Measurements from ENCODE around the gene PCDHGA1. TPM values are rescaled to one million over a fixed set of nuclear protein-coding genes. Genes with fewer than 3 reads are reported as not detected.

PCDHGA1 gene
- total and polyA plus RNA-seq, 2 of the 4 experiments (the other 2 are of a cell fraction): 0.90 to 0.92 TPM

DNA sequence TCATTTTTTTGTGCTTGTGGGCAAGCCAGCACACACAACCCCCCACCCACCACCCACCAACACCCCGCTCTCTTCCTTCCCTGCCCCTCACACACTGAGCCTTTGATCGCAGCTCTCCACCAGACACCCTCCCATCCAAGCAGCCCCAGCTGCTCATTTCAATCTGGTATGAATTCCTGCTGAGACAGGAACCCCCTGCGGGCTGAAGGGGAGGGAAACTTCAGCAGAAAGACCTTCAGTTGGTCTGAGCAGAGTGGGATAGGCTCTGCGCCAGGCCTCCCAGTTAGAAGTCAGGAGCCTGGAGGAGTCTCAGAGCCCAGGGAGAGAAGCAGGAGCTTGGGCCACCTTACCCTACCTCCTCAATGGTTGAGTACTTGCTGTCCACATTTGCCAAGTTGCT is 165.7 kb downstream of the PCDHGA1 start:
- no peak overlapping the region for H3K14ac ChIP-seq (replicated peaks; ENCODE audit: low read depth, low read length)
- no peak overlapping the region for H3K18ac ChIP-seq (ENCODE audit: low read depth, low read length)
- dilution Hi-C loops (cut with HindIII; ENCODE audit: low sequenced_read_pairs, unreplicated experiment): no loop called here
- no peak overlapping the region for H4K5ac ChIP-seq (ENCODE audit: low read depth, low read length)
- H3K27me3 ChIP-seq (ENCODE audit: control insufficient read depth, insufficient read depth, low read length): no peaks in the 10 kb centered on the region
- 80% methylated on average over 1 of the region's 4 CpGs; no CpG with 5 or more reads in 1 of the 2 experiments for WGBS, 2 experiments (ENCODE audit: extremely low coverage in 2 of 2, insufficient read length in 1 of 2)
- in situ Hi-C loops (cut with MboI; ENCODE audit: low sequenced_read_pairs): no loop called here
- peaks cover 10 to 29% of the 10 kb centered on the region in 2 experiments for H3K79me1 ChIP-seq (ENCODE audit: low read depth in 1 of 2, low read length in 2 of 2)
- H3K9me3 ChIP-seq (ENCODE audit: control insufficient read depth, insufficient read depth, low read length): no peaks in the 10 kb centered on the region
- H3K4me2 ChIP-seq (ENCODE audit: low read depth, low read length): no peak overlapping the region
- H3K27ac ChIP-seq (ENCODE audit: insufficient read depth, low read length): no peak overlapping the region
- no peak overlapping the region for H4K91ac ChIP-seq (ENCODE audit: insufficient read depth, low read depth, low read length)
- TF ChIP-seq FOS (IDR thresholded peaks at IDR 0.05; ENCODE audit: low read depth, low read length) (no peak), MXI1 (IDR thresholded peaks at IDR 0.05; ENCODE audit: borderline replicate concordance, low read depth, low read length) (no peak), BHLHE40 (IDR thresholded peaks at IDR 0.05; ENCODE audit: low read depth, low read length) (no peak), CEBPB (IDR thresholded peaks at IDR 0.05; ENCODE audit: low read depth, low read length) (no peak), CHD1 (IDR thresholded peaks at IDR 0.05; ENCODE audit: low read depth, low read length) (no peak), NFE2L2 (IDR thresholded peaks at IDR 0.05; ENCODE audit: low read depth, low read length) (no peak), RFX5 (IDR thresholded peaks at IDR 0.05; ENCODE audit: low read depth, low read length) (no peak), MAZ (IDR thresholded peaks at IDR 0.05; ENCODE audit: borderline replicate concordance, low read depth, low read length) (no peak), RCOR1 (IDR thresholded peaks at IDR 0.05; ENCODE audit: insufficient replicate concordance, low read length) (no peak), MAFK (IDR thresholded peaks at IDR 0.05; ENCODE audit: low read depth, low read length) (no peak), SMC3 (IDR thresholded peaks at IDR 0.05; ENCODE audit: low read depth, low read length) (no peak), POLR2A (IDR thresholded peaks at IDR 0.05; ENCODE audit: low read depth, low read length) (no peak), RAD21 (IDR thresholded peaks at IDR 0.05; ENCODE audit: low read length) (no peak)
- TF ChIP-seq, protein P1, sequence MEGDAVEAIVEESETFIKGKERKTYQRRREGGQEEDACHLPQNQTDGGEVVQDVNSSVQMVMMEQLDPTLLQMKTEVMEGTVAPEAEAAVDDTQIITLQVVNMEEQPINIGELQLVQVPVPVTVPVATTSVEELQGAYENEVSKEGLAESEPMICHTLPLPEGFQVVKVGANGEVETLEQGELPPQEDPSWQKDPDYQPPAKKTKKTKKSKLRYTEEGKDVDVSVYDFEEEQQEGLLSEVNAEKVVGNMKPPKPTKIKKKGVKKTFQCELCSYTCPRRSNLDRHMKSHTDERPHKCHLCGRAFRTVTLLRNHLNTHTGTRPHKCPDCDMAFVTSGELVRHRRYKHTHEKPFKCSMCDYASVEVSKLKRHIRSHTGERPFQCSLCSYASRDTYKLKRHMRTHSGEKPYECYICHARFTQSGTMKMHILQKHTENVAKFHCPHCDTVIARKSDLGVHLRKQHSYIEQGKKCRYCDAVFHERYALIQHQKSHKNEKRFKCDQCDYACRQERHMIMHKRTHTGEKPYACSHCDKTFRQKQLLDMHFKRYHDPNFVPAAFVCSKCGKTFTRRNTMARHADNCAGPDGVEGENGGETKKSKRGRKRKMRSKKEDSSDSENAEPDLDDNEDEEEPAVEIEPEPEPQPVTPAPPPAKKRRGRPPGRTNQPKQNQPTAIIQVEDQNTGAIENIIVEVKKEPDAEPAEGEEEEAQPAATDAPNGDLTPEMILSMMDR (conservative IDR thresholded peaks at IDR 0.05; ENCODE audit: low read depth, low read length): no peak
- TF ChIP-seq, protein P2, sequence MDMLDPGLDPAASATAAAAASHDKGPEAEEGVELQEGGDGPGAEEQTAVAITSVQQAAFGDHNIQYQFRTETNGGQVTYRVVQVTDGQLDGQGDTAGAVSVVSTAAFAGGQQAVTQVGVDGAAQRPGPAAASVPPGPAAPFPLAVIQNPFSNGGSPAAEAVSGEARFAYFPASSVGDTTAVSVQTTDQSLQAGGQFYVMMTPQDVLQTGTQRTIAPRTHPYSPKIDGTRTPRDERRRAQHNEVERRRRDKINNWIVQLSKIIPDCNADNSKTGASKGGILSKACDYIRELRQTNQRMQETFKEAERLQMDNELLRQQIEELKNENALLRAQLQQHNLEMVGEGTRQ (IDR thresholded peaks at IDR 0.05; ENCODE audit: low read depth, low read length): no peak
- TF ChIP-seq, protein P3, sequence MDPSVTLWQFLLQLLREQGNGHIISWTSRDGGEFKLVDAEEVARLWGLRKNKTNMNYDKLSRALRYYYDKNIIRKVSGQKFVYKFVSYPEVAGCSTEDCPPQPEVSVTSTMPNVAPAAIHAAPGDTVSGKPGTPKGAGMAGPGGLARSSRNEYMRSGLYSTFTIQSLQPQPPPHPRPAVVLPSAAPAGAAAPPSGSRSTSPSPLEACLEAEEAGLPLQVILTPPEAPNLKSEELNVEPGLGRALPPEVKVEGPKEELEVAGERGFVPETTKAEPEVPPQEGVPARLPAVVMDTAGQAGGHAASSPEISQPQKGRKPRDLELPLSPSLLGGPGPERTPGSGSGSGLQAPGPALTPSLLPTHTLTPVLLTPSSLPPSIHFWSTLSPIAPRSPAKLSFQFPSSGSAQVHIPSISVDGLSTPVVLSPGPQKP (IDR thresholded peaks at IDR 0.05; ENCODE audit: borderline replicate concordance, low read depth, low read length): no peak
- H2AFZ ChIP-seq (replicated peaks; ENCODE audit: low read length, poor library complexity): no peak overlapping the region
- no peak overlapping the region for H2AK9ac ChIP-seq (replicated peaks; ENCODE audit: low read depth, low read length, poor library complexity)
- no peak overlapping the region for H2AK5ac ChIP-seq (ENCODE audit: low read depth, low read length)
- H3K9ac ChIP-seq (ENCODE audit: low read depth, low read length): no peak overlapping the region
- intact Hi-C loops (cut with micrococcal nuclease): no loop called here
- H4K8ac ChIP-seq (ENCODE audit: low read depth in 2 of 2, low read length in 2 of 2): no peak overlapping the region
- H3K4ac ChIP-seq (ENCODE audit: low read depth, low read length): no peak overlapping the region
- ATAC-seq (ENCODE audit: low read depth): peak; percentile 31
- no peak overlapping the region for H3K23ac ChIP-seq (ENCODE audit: low read depth, low read length)
- no peak overlapping the region for H2BK120ac ChIP-seq (ENCODE audit: low read depth, low read length)
- H2BK5ac ChIP-seq (ENCODE audit: low read depth, low read length, poor library complexity, severe bottlenecking): no peak overlapping the region
- H3K36me3 ChIP-seq (ENCODE audit: control insufficient read depth, insufficient read depth, low read length): peaks cover 28% of the 10 kb centered on the region
- no peak overlapping the region for H2BK15ac ChIP-seq (ENCODE audit: low read depth, low read length)
- no peak overlapping the region for H3K4me3 ChIP-seq (ENCODE audit: insufficient read depth, low read depth, low read length)
- no TSS peak for BruUV-seq (replicated peaks)
- peaks cover 7% of the 10 kb centered on the region; the same call in 1 of the 2 replicates for H3K9me1 ChIP-seq (ENCODE audit: insufficient read depth, low read length)
- DNase-seq: no peak
- CTCF ChIA-PET: no interaction called here
- no peak overlapping the region for H2BK20ac ChIP-seq (ENCODE audit: low read depth, low read length)
- POLR2A ChIA-PET (ENCODE audit: unreplicated experiment): no interaction called here
- peaks cover 12% of the 10 kb centered on the region; the same call in 1 of the 2 replicates for H4K20me1 ChIP-seq (ENCODE audit: insufficient read depth, low read length)
- no peak overlapping the region for H3K56ac ChIP-seq (ENCODE audit: extremely low read depth, insufficient read depth, low read length)
- peaks cover 21% of the 10 kb centered on the region for H3K4me1 ChIP-seq (ENCODE audit: control insufficient read depth, insufficient read depth, low read length)
